ENCODE data around the gene CASP7.

The CASP7 gene

DNA sequence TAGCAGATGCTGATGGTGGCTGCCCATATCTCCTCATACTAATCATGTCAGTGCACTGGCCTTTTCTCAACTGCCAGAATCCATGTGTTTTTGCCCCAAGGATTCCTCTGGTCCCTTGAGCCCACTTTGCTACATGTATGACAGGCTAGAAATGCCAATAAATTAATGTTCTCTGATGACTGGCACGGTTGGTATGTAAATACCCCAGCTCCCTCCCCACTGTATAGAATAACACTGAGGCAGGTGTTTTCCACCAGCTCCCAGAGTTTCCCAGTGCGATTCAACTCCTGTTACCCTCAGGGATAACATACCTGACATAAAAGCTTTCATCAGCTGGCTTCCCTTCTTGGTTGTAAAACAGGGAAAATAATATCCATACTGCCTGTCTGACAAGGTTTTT lies 62.8 kb downstream of the CASP7 start:
- TF ChIP-seq, protein P1, sequence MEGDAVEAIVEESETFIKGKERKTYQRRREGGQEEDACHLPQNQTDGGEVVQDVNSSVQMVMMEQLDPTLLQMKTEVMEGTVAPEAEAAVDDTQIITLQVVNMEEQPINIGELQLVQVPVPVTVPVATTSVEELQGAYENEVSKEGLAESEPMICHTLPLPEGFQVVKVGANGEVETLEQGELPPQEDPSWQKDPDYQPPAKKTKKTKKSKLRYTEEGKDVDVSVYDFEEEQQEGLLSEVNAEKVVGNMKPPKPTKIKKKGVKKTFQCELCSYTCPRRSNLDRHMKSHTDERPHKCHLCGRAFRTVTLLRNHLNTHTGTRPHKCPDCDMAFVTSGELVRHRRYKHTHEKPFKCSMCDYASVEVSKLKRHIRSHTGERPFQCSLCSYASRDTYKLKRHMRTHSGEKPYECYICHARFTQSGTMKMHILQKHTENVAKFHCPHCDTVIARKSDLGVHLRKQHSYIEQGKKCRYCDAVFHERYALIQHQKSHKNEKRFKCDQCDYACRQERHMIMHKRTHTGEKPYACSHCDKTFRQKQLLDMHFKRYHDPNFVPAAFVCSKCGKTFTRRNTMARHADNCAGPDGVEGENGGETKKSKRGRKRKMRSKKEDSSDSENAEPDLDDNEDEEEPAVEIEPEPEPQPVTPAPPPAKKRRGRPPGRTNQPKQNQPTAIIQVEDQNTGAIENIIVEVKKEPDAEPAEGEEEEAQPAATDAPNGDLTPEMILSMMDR (IDR thresholded peaks at IDR 0.05; ENCODE audit: low read depth, low read length): no peak
- no peak overlapping the region for H3K4me3 ChIP-seq (ENCODE audit: low read depth, low read length)
- DNase-seq: no peak
- H3K36me3 ChIP-seq: no peaks in the 10 kb centered on the region
- peaks cover 8% of the 10 kb centered on the region; the same call in 1 of the 2 replicates for H3K27me3 ChIP-seq
- H3K9me3 ChIP-seq: no peaks in the 10 kb centered on the region
- H3K4me1 ChIP-seq: no peaks in the 10 kb centered on the region

DNA sequence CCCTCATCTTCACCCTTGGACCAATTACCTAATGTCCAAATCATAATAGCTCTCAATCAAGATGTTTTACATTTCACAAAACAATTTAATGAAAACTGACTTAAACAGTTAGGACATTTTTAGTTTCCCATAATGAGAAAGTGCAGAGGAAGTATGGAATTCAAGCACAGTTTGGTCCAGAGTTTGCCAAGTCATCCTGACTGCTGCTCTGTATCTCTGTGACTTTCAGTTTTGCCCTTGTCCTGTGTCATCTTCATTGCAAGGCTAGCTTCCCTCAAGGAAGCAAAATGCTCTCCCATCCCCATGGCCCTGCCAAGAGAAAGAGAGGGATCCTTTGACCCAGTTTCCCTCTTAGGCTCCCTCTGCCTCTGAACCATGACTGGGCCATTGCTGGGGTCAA lies 63.9 kb downstream of the CASP7 start:
- no peak overlapping the region for H3K4me3 ChIP-seq (ENCODE audit: low read depth, low read length)
- H3K4me1 ChIP-seq: no peaks in the 10 kb centered on the region
- H3K36me3 ChIP-seq: no peaks in the 10 kb centered on the region
- H3K9me3 ChIP-seq: no peaks in the 10 kb centered on the region
- TF ChIP-seq, protein P1 (IDR thresholded peaks at IDR 0.05; ENCODE audit: low read depth, low read length): no peak
- no peak for DNase-seq
- peaks cover 8% of the 10 kb centered on the region; the same call in 1 of the 2 replicates for H3K27me3 ChIP-seq

DNA sequence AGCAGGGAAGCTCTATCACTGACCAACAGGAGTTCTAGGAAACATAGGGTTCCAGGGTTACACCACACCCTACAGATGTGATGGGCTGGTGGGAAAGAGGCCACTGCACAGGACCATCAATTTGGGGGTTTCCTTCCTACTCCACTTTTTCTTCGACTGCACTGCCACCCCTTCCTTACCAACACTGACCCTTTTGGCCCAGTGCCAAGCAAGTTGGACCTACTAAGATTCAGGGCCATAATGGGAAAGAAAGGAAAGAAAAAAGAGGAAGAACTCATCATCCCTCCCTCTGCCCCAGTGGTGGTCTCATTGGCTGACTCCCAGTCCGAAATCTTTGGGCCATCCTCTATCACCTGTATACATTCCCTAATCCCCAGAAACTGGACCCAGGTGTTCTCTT lies 65.7 kb downstream of the CASP7 start:
- TF ChIP-seq, protein P1 (IDR thresholded peaks at IDR 0.05; ENCODE audit: low read depth, low read length): no peak
- DNase-seq: no peak
- Histone ChIP-seq H3K9me3 (no peaks in the 10 kb centered on the region), H3K27me3 (0 out of 2 replicates have a peak, but pooled peaks cover 2% of the 10 kb centered on the region), H3K36me3 (no peaks in the 10 kb centered on the region), H3K4me1 (no peaks in the 10 kb centered on the region), H3K4me3 (ENCODE audit: low read depth, low read length) (no peak overlapping the region)

DNA sequence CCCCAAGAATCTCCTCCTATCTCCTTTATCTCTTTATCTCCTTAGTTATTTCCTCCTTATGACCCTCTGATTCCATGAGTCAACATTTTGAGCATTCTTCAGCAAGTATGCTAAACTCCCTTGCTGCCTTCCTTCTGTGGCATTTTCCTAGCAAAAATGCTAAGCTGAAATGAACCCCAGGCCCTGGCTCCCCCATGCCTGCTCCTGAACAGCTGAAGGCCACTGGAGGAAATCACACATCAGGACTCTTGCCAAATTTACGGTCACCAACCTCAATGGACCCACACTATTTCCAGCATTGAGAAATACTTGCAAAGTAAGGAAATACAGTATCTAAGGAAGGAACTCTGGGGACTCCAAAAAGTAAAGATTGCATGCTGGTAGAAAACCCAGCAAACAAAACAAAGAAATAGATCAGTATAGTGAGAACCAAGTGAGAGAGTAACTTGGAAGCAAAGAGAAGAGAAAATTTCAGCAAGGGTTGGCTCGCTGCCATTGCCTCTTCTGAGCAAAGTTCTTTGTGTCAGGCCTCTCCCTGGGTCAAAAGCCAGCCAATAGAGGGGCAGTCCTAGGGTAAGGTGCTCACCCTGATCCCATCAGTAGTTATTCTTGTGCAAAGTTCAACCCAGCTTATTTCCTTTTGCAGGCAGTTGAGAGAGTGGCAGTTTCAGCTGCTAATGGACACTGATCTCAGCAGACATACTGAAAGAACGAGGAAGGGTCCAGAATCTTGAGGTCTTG lies 66.7 kb downstream of the CASP7 start:
- Histone ChIP-seq H3K4me3 (ENCODE audit: low read depth, low read length) (no peak overlapping the region), H3K9me3 (no peaks in the 10 kb centered on the region), H3K27me3 (0 out of 2 replicates have a peak, but pooled peaks cover 2% of the 10 kb centered on the region), H3K4me1 (no peaks in the 10 kb centered on the region), H3K36me3 (no peaks in the 10 kb centered on the region)
- DNase-seq: no peak
- TF ChIP-seq, protein P1 (IDR thresholded peaks at IDR 0.05; ENCODE audit: low read depth, low read length): no peak

DNA sequence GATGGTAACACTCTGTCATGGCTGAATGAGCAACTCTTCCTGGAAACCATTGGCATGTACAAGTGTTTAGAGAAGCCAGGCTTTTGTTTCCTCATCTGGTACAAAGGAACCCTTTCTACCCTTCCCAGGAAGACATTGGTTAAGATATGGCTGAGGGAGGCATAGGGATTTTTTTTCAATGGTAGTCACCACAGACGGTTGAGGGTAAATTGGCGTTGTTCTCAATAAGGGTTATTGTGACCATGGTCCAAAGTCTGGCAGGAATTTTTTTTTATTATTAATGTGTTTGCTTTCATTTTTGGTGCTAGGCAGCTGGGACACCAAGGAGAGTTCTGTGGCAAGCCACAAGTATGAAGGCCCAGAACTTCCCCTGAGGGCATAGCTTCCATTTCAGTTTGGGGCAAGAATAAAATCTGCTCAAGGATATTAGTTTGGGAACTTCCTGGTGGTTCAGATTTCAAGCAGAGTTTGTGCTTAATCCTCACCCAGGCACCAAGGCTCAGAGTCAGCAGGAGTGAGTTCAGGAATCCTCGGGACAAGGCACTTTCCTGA lies 71.5 kb downstream of the CASP7 start, which contains the start of gene PLEKHS1:
TSS of gene PLEKHS1 (plus strand) at position 502 of the 552 bp plus-strand sequence. CDS start 3,596 bp downstream, outside the sequence.
- no peak within 1 kb of the TSS for H3K4me3 ChIP-seq (ENCODE audit: low read depth, low read length)
- no peaks in the 10 kb centered on the region for H3K4me1 ChIP-seq
- H3K9me3 ChIP-seq: no peaks in the 10 kb centered on the region
- no peak for DNase-seq
- TF ChIP-seq, protein P1 (IDR thresholded peaks at IDR 0.05; ENCODE audit: low read depth, low read length): no peak
- H3K27me3 ChIP-seq: peaks cover 11% of the 10 kb centered on the region; the same call in 1 of the 2 replicates
- no peaks in the 10 kb centered on the region for H3K36me3 ChIP-seq

DNA sequence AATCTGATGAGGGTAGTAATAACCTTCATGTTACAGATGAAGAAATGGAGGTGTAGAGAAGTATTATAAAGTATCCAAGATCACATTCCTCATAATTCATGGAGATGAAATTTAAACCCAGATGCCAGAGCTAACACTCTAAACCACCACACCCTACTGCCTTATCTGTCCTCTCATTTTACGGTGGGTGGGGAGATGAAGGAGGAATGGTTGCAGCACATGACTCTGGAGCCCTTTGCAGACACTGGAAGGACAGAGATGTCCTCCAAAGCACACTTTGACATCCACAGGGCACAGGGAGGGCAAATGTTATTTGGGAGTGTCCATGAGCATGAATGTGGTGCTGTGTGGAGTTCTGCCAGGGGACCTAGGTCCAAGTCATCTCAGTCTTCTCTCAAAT lies 72.8 kb downstream of the CASP7 start:
- H3K27me3 ChIP-seq: peaks cover 14% of the 10 kb centered on the region; the same call in 1 of the 2 replicates
- no peaks in the 10 kb centered on the region for H3K4me1 ChIP-seq
- no peak for DNase-seq
- no peak overlapping the region for H3K4me3 ChIP-seq (ENCODE audit: low read depth, low read length)
- TF ChIP-seq, protein P1 (IDR thresholded peaks at IDR 0.05; ENCODE audit: low read depth, low read length): no peak
- H3K36me3 ChIP-seq: no peaks in the 10 kb centered on the region
- H3K9me3 ChIP-seq: no peaks in the 10 kb centered on the region
